Natural killer cell (primary cell): ENCODE measurements around the gene ARID1B. TPM values are rescaled to one million over a fixed set of nuclear protein-coding genes. Genes with fewer than 3 reads are reported as not detected.

Experiments
- ATAC-seq, 3 donors: fragments of 150-1000 bp in 2 of 3; fragments of 200-7000 bp in 1 of 3; cut with Tn5 transposase; 1 replicate in 1 of 3; 2 replicates in 2 of 3; pipeline ENCODE4 v1.10.0; 2021; ENCODE audit warnings: mild to moderate bottlenecking in 2 of 3, moderate library complexity in 2 of 3
- DNase-seq, 2 donors: peaks; one replicate each; pipeline versions ENCODE4 v3.0.0 to v3.0.0-alpha.2; 2013 to 2021; ENCODE audit warnings: mixed read lengths in 1 of 2
- H3K27ac ChIP-seq: one replicate; pipeline ENCODE4 v1.5.1; 2013; ENCODE audit warnings: mild to moderate bottlenecking, low read length
- H3K27me3 ChIP-seq: one replicate; pipeline ENCODE4 v1.6.1; 2013; ENCODE audit warnings: low read length; ENCODE audit not compliant: control insufficient read depth, insufficient read depth
- H3K36me3 ChIP-seq: one replicate; pipeline ENCODE4 v1.6.1; 2013; ENCODE audit warnings: low read length; ENCODE audit not compliant: control insufficient read depth, insufficient read depth
- H3K4me1 ChIP-seq: one replicate; pipeline ENCODE4 v1.6.1; 2013; ENCODE audit warnings: low read length; ENCODE audit not compliant: control insufficient read depth, insufficient read depth
- H3K4me3 ChIP-seq: one replicate; pipeline ENCODE4 v1.5.1; 2013; ENCODE audit warnings: low read length
- H3K9me3 ChIP-seq: one replicate; pipeline ENCODE4 v1.6.1; 2013; ENCODE audit warnings: low read length; ENCODE audit not compliant: control insufficient read depth, insufficient read depth
- H3K27ac Mint-ChIP-seq, 2 donors: one replicate each; pipeline ENCODE4 v1.8.0; 2022; ENCODE audit warnings: mild to moderate bottlenecking in 2 of 2, mixed read lengths in 2 of 2, moderate library complexity in 1 of 2
- H3K27me3 Mint-ChIP-seq, 2 donors: one replicate each; pipeline ENCODE4 v1.8.0; 2022; ENCODE audit warnings: low read depth in 2 of 2, mixed read lengths in 2 of 2
- H3K36me3 Mint-ChIP-seq: one replicate; pipeline ENCODE4 v1.8.0; 2022; ENCODE audit warnings: mixed read lengths
- H3K4me1 Mint-ChIP-seq, 2 donors: one replicate each; pipeline ENCODE4 v1.8.0; 2022; ENCODE audit warnings: mixed read lengths in 2 of 2
- H3K4me3 Mint-ChIP-seq: one replicate; pipeline ENCODE4 v1.8.0; 2022; ENCODE audit warnings: mild to moderate bottlenecking, moderate library complexity, mixed read lengths
- H3K9me3 Mint-ChIP-seq, 2 donors: one replicate each; pipeline ENCODE4 v1.8.0; 2022; ENCODE audit warnings: mixed read lengths in 2 of 2
- WGBS: methylation state at CpG from one replicate; pipeline ENCODE4 v1.1.7; 2013; ENCODE audit warnings: missing lambda C conversion rate; ENCODE audit not compliant: insufficient coverage; 5-methylcytosine and 5-hydroxymethylcytosine counted together
- intact Hi-C: fragments of 100-400 bp; cut with micrococcal nuclease; formaldehyde crosslinking; loops from one replicate; pipeline ENCODE4 v1.14.2; 2022
- total RNA-seq, 4 donors: library from RNA; stranded (reverse); fragments of 120-200 nt in 1 of 4; gene quantifications; one replicate each; pipeline versions ENCODE4 v1.2.3 to v1.2.4, GENCODE V29; 2013 to 2022
- TF ChIP-seq, protein P1 (sequence below): fragments of 200-600 bp; IDR thresholded peaks from one replicate; pipeline ENCODE4 v1.8.0; 2022; ENCODE audit warnings: antibody characterized with exemption

ARID1B gene
- total RNA-seq, 3 donors from 2014 or later (not counting 1 experiment from before 2014, with no cell fraction given) = 180 to 201 (median 189) TPM

DNA sequence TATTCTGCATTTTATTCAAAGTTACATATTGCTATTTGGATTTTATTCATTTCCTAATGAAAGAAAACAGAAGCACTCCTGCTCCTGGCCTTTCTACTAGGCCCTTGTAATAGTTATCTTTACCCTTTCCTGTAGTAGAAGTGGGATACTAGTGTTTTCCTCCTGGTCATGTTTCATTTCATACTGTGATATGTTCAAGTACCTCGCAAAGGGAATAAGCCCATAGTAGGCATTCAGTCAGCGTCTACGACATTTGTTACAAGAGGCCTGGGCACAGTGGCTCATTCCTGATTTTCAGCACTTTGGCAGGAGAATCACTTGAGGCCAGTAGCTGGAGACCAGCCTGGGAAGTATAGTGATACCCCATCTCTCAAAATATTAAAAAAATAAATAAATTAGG, 154.1 kb downstream of the ARID1B start:
- peaks cover 22% of the 10 kb centered on the region for H3K4me1 ChIP-seq
- no peaks in the 10 kb centered on the region for H3K36me3 Mint-ChIP-seq
- no peaks in the 10 kb centered on the region for H3K27me3 Mint-ChIP-seq
- H3K9me3 ChIP-seq = no peaks in the 10 kb centered on the region
- ATAC-seq (no peak), DNase-seq (no peak)
- H3K27ac Mint-ChIP-seq = no peak overlapping the region
- no peak overlapping the region for H3K27ac ChIP-seq
- no peak overlapping the region for H3K4me3 ChIP-seq
- H3K27me3 ChIP-seq = no peaks in the 10 kb centered on the region
- H3K36me3 ChIP-seq = peaks cover 3% of the 10 kb centered on the region
- H3K4me3 Mint-ChIP-seq = no peak overlapping the region
- H3K9me3 Mint-ChIP-seq = no peaks in the 10 kb centered on the region
- TF ChIP-seq, protein P1, sequence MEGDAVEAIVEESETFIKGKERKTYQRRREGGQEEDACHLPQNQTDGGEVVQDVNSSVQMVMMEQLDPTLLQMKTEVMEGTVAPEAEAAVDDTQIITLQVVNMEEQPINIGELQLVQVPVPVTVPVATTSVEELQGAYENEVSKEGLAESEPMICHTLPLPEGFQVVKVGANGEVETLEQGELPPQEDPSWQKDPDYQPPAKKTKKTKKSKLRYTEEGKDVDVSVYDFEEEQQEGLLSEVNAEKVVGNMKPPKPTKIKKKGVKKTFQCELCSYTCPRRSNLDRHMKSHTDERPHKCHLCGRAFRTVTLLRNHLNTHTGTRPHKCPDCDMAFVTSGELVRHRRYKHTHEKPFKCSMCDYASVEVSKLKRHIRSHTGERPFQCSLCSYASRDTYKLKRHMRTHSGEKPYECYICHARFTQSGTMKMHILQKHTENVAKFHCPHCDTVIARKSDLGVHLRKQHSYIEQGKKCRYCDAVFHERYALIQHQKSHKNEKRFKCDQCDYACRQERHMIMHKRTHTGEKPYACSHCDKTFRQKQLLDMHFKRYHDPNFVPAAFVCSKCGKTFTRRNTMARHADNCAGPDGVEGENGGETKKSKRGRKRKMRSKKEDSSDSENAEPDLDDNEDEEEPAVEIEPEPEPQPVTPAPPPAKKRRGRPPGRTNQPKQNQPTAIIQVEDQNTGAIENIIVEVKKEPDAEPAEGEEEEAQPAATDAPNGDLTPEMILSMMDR = no peak
- 97% methylated on average over 3 of the region's 3 CpGs for WGBS
- intact Hi-C loops = no loop called here
- peaks cover 63 to 74% of the 10 kb centered on the region in 2 donors for H3K4me1 Mint-ChIP-seq

DNA sequence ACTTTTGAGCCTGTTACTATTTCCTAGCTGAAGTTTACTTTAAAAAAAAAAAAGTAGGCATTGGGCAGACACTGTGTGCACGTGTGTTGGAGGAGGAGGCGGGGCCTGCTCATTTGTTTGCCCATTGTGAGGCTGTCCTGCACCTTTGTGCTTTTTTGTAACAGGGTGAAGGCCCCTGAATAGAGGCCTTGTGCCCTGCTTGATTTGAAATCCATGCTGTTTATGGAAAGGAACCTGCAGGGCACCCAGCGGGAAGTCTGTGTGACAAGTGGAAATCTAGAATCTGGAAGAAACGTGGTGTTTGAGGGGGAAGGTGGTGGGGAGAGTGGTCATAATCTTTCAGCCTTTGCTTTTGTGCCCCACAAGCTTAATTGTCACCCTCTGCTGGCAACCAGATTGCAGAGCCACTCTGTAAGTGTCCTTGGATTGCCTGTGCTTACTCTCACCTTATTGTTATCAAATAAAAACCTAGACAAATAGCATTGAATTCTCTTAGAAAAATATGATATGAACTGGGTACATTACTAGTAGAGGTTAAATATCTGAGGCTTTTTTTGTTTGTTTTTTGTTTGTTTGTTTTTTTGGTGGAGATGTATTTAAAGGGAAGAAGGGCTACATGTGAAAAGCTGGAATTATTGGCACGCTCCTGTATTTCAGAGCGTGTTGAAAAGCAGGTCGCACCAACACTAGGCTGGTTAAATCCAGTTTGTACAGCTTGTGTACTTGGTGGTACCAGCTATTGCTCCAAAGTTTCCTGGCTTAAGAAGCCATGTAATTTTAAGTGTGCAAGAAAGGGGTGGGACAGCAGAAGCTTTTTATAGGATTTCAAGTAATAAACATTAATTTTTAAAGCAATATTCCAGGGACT, 156.3 kb downstream of the ARID1B start:
- Mint-ChIP-seq H3K4me1 (peaks cover 66 to 68% of the 10 kb centered on the region in 2 donors), H3K4me3 (no peak overlapping the region), H3K9me3 (no peaks in the 10 kb centered on the region), H3K27ac (peak overlapping the region; percentile 66 to 80), H3K36me3 (no peaks in the 10 kb centered on the region), H3K27me3 (no peaks in the 10 kb centered on the region)
- ATAC-seq = peak in 1 of 3 donors; percentile 44
- intact Hi-C loops = no loop called here
- DNase-seq = no peak
- H3K9me3 ChIP-seq = no peaks in the 10 kb centered on the region
- peaks cover 3% of the 10 kb centered on the region for H3K36me3 ChIP-seq
- H3K27me3 ChIP-seq = no peaks in the 10 kb centered on the region
- H3K4me1 ChIP-seq = peaks cover 13% of the 10 kb centered on the region
- TF ChIP-seq, protein P1 = no peak
- WGBS = 74% methylated on average over 7 of the region's 7 CpGs
- no peak overlapping the region for H3K27ac ChIP-seq
- H3K4me3 ChIP-seq = no peak overlapping the region

DNA sequence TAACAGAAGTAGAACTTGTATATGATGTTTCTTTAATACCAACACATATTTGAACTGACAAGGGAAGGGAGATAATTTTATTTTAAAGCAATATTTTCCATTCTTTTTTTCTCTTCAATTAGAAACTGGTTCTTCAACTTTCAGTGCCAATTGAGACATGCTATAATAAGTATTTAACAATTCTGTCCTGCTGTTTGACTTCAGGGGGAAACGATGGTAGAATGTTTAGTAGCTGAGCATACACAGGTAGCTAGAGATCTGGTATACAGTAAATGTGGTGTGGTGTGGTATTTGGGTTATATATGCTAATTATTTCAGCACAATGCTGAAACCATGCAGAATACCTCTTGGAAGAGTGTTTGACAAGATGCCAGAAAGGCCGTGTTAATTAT, 156.9 kb downstream of the ARID1B start:
- Histone ChIP-seq H3K36me3 (peaks cover 3% of the 10 kb centered on the region), H3K4me1 (peaks cover 11% of the 10 kb centered on the region), H3K27ac (no peak overlapping the region), H3K4me3 (no peak overlapping the region), H3K9me3 (no peaks in the 10 kb centered on the region), H3K27me3 (no peaks in the 10 kb centered on the region)
- H3K27me3 Mint-ChIP-seq = no peaks in the 10 kb centered on the region
- DNase-seq (no peak), ATAC-seq (no peak)
- 98% methylated on average over 2 of the region's 2 CpGs for WGBS
- H3K36me3 Mint-ChIP-seq = no peaks in the 10 kb centered on the region
- peak overlapping the region in 1 of 2 donors; percentile 80 for H3K27ac Mint-ChIP-seq
- peaks cover 68 to 69% of the 10 kb centered on the region in 2 donors for H3K4me1 Mint-ChIP-seq
- H3K4me3 Mint-ChIP-seq = no peak overlapping the region
- intact Hi-C loops = no loop called here
- TF ChIP-seq, protein P1 = no peak
- H3K9me3 Mint-ChIP-seq = no peaks in the 10 kb centered on the region
